IPS-15b (cell line): ENCODE measurements around the gene CRLF2.
"Not testable (repeated sequence)": the region's sequence is repeated elsewhere in the genome, so short reads cannot be mapped to it uniquely, and the experiment has no call there.

Experiments used
- H3K27me3 ChIP-seq: one replicate; pipeline ENCODE4 v1.6.1; 2013; ENCODE audit warnings: low read length; ENCODE audit not compliant: control insufficient read depth, insufficient read depth
- H3K36me3 ChIP-seq: one replicate; pipeline ENCODE4 v1.6.1; 2013; ENCODE audit warnings: low read length; ENCODE audit not compliant: control insufficient read depth, insufficient read depth
- H3K4me1 ChIP-seq: one replicate; pipeline ENCODE4 v1.6.1; 2013; ENCODE audit warnings: mild to moderate bottlenecking, low read length; ENCODE audit not compliant: control insufficient read depth, insufficient read depth
- H3K4me3 ChIP-seq: one replicate; pipeline ENCODE4 v1.5.1; 2013; ENCODE audit warnings: low read depth, low read length
- H3K9ac ChIP-seq: one replicate; pipeline ENCODE4 v1.6.1; 2013; ENCODE audit warnings: low read depth, mild to moderate bottlenecking, low read length
- H3K9me3 ChIP-seq: one replicate; pipeline ENCODE4 v1.6.1; 2013; ENCODE audit warnings: mild to moderate bottlenecking, low read length; ENCODE audit not compliant: control insufficient read depth, insufficient read depth

CRLF2 gene

GRCh38 chrX:1231850-1232465, 19.5 kb upstream of the CRLF2 start:
- no peak overlapping the region for H3K9ac ChIP-seq

GRCh38 chrX:1228101-1228500, 15.7 kb upstream of the CRLF2 start:
- not testable (repeated sequence) for H3K4me1 ChIP-seq, H3K9me3 ChIP-seq, H3K9ac ChIP-seq, H3K4me3 ChIP-seq, H3K36me3 ChIP-seq, H3K27me3 ChIP-seq

More at GRCh38 chrX:1231850-1232465, 19.5 kb upstream of the CRLF2 start:
- Histone ChIP-seq H3K4me1 (no peaks in the 10 kb centered on the region), H3K9me3 (no peaks in the 10 kb centered on the region), H3K4me3 (no peak overlapping the region), H3K27me3 (no peaks in the 10 kb centered on the region), H3K36me3 (no peaks in the 10 kb centered on the region)

- Histone ChIP-seq H3K4me1 (no peaks in the 10 kb centered on the region), H3K27me3 (no peaks in the 10 kb centered on the region), H3K36me3 (no peaks in the 10 kb centered on the region), H3K9ac (no peak overlapping the region), H3K9me3 (peaks cover 8% of the 10 kb centered on the region), H3K4me3 (no peak overlapping the region)
These were observed 13.8 kb upstream of the CRLF2 start for GRCh38 chrX:1226249-1226648.

- peaks cover 8% of the 10 kb centered on the region for H3K9me3 ChIP-seq
- H3K9ac ChIP-seq: no peak overlapping the region
- H3K4me1 ChIP-seq: no peaks in the 10 kb centered on the region
- no peaks in the 10 kb centered on the region for H3K36me3 ChIP-seq
- H3K27me3 ChIP-seq: no peaks in the 10 kb centered on the region
- no peak overlapping the region for H3K4me3 ChIP-seq
These were observed 12.5 kb upstream of the CRLF2 start for GRCh38 chrX:1224954-1225353.

- H3K9ac ChIP-seq: no peak overlapping the region
- H3K4me1 ChIP-seq: no peaks in the 10 kb centered on the region
- no peaks in the 10 kb centered on the region for H3K27me3 ChIP-seq
- no peak overlapping the region for H3K4me3 ChIP-seq
- H3K36me3 ChIP-seq: no peaks in the 10 kb centered on the region
- H3K9me3 ChIP-seq: peaks cover 8% of the 10 kb centered on the region
These were observed 10.8 kb upstream of the CRLF2 start for GRCh38 chrX:1223242-1223600.

GRCh38 chrX:1222531-1223241, 10.2 kb upstream of the CRLF2 start:
- no peak overlapping the region for H3K9ac ChIP-seq
- H3K27me3 ChIP-seq: no peaks in the 10 kb centered on the region
- no peaks in the 10 kb centered on the region for H3K36me3 ChIP-seq
- H3K4me3 ChIP-seq: no peak overlapping the region
- H3K4me1 ChIP-seq: no peaks in the 10 kb centered on the region
- peaks cover 8% of the 10 kb centered on the region for H3K9me3 ChIP-seq

GRCh38 chrX:1221296-1221845, 8.9 kb upstream of the CRLF2 start:
- H3K9ac ChIP-seq: no peak overlapping the region
- H3K4me3 ChIP-seq: no peak overlapping the region
- peaks cover 8% of the 10 kb centered on the region for H3K9me3 ChIP-seq
- no peaks in the 10 kb centered on the region for H3K27me3 ChIP-seq
- no peaks in the 10 kb centered on the region for H3K4me1 ChIP-seq
- no peaks in the 10 kb centered on the region for H3K36me3 ChIP-seq

- H3K27me3 ChIP-seq: no peaks in the 10 kb centered on the region
- H3K9ac ChIP-seq: no peak overlapping the region
- H3K4me1 ChIP-seq: no peaks in the 10 kb centered on the region
- H3K9me3 ChIP-seq: peaks cover 4% of the 10 kb centered on the region
- H3K36me3 ChIP-seq: no peaks in the 10 kb centered on the region
- H3K4me3 ChIP-seq: no peak overlapping the region
These were observed 5.8 kb upstream of the CRLF2 start for GRCh38 chrX:1218286-1218685.

- H3K36me3 ChIP-seq: no peaks in the 10 kb centered on the region
- no peak overlapping the region for H3K9ac ChIP-seq
- no peak overlapping the region for H3K4me3 ChIP-seq
- no peaks in the 10 kb centered on the region for H3K4me1 ChIP-seq
- H3K27me3 ChIP-seq: no peaks in the 10 kb centered on the region
- H3K9me3 ChIP-seq: no peaks in the 10 kb centered on the region
These were observed 2.8 kb upstream of the CRLF2 start for GRCh38 chrX:1215123-1215823.

GRCh38 chrX:1213971-1214370, 1.5 kb upstream of the CRLF2 start:
- no peaks in the 10 kb centered on the region for H3K36me3 ChIP-seq
- no peaks in the 10 kb centered on the region for H3K27me3 ChIP-seq
- no peaks in the 10 kb centered on the region for H3K9me3 ChIP-seq
- no peak overlapping the region for H3K9ac ChIP-seq
- H3K4me1 ChIP-seq: no peaks in the 10 kb centered on the region
- H3K4me3 ChIP-seq: no peak overlapping the region

GRCh38 chrX:1210844-1211243, 1.6 kb downstream of the CRLF2 start:
- Histone ChIP-seq H3K4me1 (no peaks in the 10 kb centered on the region), H3K4me3 (no peak overlapping the region), H3K36me3 (no peaks in the 10 kb centered on the region), H3K27me3 (no peaks in the 10 kb centered on the region), H3K9me3 (no peaks in the 10 kb centered on the region), H3K9ac (no peak overlapping the region)
